ENCODE measurements around the gene SPSB4. TPM values are rescaled to one million over a fixed set of nuclear protein-coding genes. Genes with fewer than 3 reads are reported as not detected.
"Not testable (repeated sequence)": the region's sequence is repeated elsewhere in the genome, so short reads cannot be mapped to it uniquely, and the experiment has no call there.

The SPSB4 gene
- 10 to 100 TPM; 13.7 to 17.5 (median 14.1) TPM for polyA plus RNA-seq (ENCODE audit: insufficient read length in 3 of 3)

GRCh38 chr3:141050576-141051442 is at the start of gene SPSB4:
Gene SPSB4 (plus strand): TSS chr3:141051347. CDS start chr3:141066105, 14,758 bp downstream.
- peak in 2 of 3 donors; percentile 47 to 75 for DNase-seq (ENCODE audit: low read depth in 3 of 3, low spot score in 2 of 3)

DNA sequence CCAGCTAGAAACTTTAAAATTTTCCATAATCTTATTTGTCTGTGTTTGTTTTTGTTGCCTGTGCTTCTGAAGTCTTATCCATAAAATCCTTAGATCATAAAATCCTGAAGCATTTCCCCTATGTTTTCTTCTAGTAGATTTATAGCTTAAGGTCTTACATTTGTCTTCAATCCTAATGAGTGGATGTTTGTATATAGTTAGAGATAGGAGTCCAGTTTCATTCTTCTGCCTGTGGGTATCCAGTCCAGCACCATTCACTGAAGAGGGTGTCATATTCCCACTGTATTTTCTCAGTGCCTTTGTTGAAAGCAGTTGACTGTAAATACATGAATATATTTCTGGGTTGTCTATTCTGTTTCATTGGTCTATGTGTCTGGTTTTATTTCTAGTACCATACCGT is 44.8 kb upstream of the SPSB4 start:
- DNase-seq (ENCODE audit: low read depth in 3 of 3, low spot score in 2 of 3) = no peak

GRCh38 chr3:141009496-141009895 is 41.7 kb upstream of the SPSB4 start:
- no peak for DNase-seq (ENCODE audit: low read depth in 3 of 3, low spot score in 2 of 3)

GRCh38 chr3:141011232-141011996 is 39.7 kb upstream of the SPSB4 start:
- DNase-seq (ENCODE audit: low read depth in 3 of 3, low spot score in 2 of 3) = peak; percentile 38 to 63 (median 53)

GRCh38 chr3:141011997-141012262 is 39.2 kb upstream of the SPSB4 start:
- no peak for DNase-seq (ENCODE audit: low read depth in 3 of 3, low spot score in 2 of 3)

DNA sequence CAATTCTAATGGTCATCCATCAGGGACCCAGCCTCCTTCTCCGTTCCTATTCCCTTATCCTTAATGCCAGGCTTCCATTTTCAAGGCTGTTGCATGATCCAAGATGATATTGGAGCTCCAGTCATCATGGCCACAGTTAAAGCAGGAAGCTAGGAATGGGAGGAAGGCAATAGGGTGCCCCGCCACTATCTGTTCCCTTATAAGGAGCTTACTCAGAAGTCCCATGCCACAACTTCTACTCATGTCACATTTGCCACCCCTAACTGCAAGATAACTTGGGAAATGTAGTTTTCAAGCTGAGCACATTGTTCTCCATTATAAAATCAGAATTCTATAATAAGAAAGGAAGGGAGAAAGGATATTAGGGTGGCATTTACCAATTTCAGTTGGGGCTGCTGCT is 38.6 kb upstream of the SPSB4 start:
- DNase-seq (ENCODE audit: low read depth in 3 of 3, low spot score in 2 of 3) = no peak

DNA sequence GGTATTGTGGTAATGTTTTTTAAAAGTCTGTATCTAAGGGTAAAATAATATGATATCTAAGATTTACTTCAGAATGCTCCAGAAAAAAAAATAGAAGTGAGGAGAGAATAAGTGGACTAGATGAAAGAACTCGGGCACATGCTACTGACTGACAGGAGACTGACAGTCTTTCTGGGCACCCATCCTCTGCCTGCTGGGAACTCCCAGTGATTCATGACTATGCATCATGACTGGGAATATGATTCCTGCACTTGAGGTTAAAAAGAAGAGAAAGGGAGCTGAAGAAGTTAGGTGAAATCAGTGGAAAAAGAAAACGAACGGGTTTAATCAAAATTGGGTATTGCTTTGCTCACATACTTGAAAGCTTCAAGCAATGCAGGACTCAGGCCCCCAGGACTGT is 35.7 kb upstream of the SPSB4 start:
- DNase-seq (ENCODE audit: low read depth in 3 of 3, low spot score in 2 of 3) = no peak

DNA sequence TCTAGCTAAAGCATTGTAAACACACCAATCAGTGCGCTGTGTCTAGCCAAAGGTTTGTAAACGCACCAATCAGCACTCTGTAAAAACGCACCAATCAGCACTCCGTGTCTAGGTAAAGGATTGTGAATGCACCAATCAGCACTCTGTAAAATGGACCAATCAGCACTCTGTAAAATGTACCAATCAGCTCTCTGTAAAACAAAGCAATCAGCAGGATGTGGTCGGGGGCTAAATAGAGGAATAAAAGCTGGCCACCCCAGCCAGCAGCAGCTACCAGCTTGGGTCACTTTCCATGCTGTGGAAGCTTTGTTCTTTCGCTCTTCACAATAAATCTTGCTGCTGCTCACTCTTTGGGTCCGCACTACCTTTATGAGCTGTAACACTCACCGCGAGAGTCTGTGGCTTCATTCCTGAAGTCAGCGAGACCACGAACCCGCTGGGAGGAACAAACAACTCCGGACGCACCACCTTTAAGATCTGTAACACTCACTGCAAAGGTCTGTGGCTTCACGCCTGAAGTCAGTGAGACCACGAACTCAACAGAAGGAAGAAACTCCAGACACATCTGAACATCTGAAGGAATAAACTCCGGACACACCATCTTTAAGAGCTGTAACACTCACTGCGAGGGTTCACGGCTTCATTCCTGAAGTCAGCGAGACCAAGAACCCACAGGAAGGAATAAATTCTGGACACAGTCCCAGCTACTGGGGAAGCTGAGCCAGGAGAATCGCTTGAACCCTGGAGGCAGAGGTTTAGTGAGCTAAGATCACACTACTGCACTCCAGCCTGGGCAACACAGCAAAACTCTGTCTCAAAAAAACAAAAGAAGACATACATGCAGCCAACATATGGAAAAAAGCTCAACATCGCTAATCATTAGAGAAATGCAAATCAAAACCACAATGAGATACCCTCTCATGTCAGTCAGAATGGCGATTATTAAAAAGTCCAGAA is 33.5 kb upstream of the SPSB4 start:
- DNase-seq (ENCODE audit: low read depth in 3 of 3, low spot score in 2 of 3) = not testable (repeated sequence)

DNA sequence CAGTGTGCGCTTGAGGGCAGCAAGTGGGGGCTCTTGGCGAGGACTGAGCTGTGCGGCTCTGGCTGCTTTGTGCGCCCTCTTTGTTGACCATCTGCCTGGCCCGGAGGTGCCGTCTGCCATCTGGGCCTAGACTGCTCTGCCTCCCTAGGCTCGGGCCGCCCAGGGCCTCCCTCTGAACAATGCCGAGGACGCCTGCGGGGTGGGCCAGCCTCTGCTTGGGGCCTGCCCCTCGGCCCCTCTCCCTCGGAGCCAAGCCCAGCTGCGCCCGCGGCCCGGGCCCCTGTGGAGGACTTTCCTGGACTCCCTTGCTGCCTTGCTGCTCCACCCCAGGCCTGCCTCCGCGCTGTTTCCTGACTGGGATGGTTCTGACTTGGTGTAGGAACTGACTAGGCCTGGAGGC is 31.9 kb upstream of the SPSB4 start:
- no peak for DNase-seq (ENCODE audit: low read depth in 3 of 3, low spot score in 2 of 3)

DNA sequence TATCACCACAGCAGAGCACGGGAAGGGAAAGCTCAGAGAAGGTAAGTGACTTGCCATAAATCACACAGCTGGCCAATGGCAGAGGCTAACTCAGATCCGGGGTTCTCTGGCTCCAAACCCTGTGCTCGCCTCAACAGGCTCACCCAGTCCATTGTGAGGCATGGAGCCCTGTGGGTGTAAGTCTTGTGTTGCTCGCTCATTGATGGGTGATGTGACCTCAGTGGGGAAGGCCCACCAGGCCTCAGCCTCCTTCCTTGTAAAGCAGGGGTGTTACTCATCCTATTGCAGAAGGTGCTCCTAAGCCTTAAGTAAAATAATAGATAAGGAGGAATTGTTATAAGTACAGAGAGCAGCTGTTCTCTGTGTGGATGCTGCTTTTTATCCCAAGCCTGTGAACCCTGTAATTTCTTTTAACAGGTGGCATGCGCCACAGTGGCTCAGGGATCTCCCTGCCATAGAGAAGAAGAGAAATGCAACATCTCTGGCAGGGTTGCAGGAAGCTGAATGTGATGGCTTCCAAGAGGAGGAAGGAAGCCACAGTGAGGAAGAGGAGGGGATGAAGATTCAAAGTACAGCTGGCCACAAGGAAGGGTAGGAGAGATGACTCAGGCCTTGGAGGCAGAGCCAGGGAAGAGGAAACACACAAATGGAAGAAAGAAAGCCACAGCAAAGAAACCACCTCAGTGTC is 30.9 kb upstream of the SPSB4 start:
- DNase-seq (ENCODE audit: low read depth in 3 of 3, low spot score in 2 of 3) = no peak

DNA sequence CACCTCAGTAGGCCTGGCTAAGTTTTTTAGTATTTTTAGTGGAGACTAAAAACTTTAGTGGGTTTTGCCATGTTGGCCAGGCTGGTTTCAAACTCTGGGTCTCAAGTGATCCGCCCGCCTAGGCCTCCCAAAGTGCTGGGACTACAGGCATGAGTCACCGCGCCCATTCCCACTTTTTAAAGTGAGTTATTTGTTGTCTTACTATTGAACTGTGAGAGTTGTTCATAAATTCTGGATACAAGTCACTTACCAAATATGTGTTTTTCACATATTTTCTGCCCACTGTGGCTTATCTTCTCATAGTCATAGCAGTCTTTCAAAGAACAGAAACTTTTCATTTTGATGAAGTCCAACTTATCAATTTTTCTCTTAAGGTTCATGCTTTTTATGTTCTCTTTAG is 29.9 kb upstream of the SPSB4 start:
- DNase-seq (ENCODE audit: low read depth in 3 of 3, low spot score in 2 of 3) = no peak

GRCh38 chr3:141030296-141030695 is 20.9 kb upstream of the SPSB4 start:
- DNase-seq (ENCODE audit: low read depth in 3 of 3, low spot score in 2 of 3) = no peak

- no peak for DNase-seq (ENCODE audit: low read depth in 3 of 3, low spot score in 2 of 3)
These were observed 11.6 kb upstream of the SPSB4 start for GRCh38 chr3:141039589-141039988.

DNA sequence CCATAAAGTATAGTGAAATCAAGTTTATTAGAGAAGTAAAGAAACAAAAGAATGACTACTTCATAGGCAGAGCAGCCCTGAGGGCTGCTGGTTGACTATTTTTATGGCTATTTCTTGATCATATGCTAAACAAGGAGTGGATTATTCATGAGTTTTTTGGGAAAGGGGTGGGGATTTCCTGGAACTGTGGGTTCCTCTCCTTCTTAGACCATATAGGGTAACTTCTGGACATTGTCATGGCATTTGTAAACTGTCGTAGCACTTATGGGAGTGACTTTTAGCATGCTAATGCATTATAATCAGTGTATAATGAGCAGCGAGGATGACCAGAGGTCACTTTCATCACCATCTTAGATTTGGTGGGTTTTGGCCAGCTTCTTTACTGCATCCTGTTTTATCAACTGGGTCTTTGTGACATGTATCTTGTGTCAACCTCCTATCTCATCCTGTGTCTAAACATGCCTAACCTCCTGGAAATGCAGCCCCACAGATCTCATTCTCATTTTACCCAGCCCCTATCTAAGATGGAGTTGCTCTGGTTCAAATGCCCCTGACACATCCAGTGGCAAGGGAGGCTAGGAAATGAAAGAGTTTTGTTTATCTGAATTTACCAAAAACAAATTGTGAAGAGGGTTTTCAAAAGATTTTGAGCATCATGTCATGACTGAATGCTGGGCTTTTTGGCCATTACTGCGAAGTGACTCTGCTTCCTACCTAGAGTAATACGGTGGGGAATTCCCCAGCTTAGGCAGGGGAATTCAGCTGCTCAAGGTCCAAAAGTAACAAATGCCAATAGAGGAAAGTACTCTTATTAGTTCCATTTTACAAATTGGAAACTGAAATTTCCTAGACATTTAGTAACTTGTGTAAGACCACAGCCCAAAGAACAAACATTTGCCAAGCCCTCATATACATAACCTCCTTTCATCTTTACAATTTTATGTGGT is 6.2 kb upstream of the SPSB4 start:
- no peak for DNase-seq (ENCODE audit: low read depth in 3 of 3, low spot score in 2 of 3)

DNA sequence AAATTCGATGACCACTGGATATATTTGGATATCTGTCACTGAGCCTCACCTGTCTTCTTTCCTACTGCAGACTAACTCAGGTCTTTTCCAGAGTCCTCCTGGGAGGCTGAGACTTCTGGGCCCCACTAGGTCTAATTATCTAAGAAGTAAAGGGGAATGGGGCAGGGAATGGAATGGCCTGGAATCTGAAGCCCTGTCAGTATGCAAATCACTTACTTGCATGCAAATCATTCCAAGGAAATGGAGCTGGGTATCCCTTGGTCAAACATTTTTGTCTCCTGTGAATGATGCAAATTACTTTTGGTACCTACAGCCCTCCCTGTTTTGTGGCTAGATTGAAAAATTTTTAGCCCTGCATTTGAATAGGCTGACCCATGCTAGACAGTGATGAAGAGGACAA is 5.3 kb upstream of the SPSB4 start:
- DNase-seq (ENCODE audit: low read depth in 3 of 3, low spot score in 2 of 3) = no peak

- no peak for DNase-seq (ENCODE audit: low read depth in 3 of 3, low spot score in 2 of 3)
These were observed 4.0 kb upstream of the SPSB4 start for GRCh38 chr3:141047168-141047567.

DNA sequence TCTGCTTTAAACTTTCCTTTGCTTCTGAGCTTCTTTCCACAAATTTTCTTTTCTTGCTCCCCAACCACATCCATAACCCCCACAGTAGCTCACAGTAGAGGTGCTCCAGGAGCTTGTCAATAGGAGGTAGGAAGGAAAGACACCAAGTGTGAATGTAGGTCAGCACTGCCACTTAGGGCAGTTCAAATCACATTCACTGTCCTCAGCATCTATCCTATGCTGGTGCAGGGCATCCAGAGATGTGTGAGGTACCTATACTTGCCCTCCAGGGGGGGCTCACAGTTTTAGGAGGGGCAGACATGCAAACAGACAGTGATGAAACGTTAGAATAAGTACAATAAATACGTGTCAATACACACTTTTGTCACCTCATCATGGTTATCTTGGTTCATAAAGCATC is 1.5 kb upstream of the SPSB4 start:
- no peak for DNase-seq (ENCODE audit: low read depth in 3 of 3, low spot score in 2 of 3)

DNA sequence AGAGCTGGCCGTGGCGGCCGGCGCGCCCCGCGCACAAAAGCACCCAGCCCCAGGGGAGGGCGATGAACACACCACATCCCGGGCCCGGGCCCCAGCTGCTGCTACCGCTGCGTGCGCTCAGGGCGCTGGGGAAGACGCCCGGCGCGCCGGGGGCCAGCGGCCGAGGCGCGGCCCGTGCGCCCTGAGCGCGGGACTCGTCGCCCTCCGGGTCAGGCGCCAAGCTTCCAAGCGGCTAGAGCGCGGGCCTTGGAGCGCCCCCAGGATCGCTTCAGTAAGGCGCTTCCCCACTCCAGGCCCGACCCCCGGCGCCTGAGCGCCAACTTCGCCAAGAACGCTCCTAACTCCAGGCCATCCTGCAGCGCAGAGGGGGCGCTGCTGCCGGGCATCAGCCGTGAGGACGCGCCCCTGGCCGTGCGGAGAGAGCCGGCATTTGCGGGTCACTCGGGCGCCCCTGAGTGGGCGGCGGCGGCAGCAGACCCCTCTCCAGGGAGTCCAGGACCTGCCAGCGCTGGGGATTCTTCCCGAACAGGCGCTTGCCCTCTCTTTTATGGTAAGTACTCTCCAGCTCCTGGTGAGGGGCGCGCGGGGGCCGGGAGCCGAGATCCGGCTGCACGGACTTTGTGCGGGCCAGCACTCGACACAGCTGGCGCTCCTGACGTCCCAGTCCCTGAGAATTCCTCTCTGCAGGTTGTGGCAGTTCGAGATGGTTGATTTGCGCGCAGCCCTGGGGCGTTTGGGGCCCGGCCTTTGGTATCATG is 475 bp downstream of the SPSB4 start:
- DNase-seq (ENCODE audit: low read depth in 3 of 3, low spot score in 2 of 3) = no peak
